GM12878 (cell line): Measurements from ENCODE around the gene ST6GALNAC3. TPM values are rescaled to one million over a fixed set of nuclear protein-coding genes. Genes with fewer than 3 reads are reported as not detected.

ENCODE experiments used
- ATAC-seq: fragments of 200-7000 bp; cut with Tn5 transposase; 3 replicates; pipeline ENCODE4 v1.9.1; 2020; ENCODE audit warnings: mild to moderate bottlenecking, moderate library complexity
- BruUV-seq: library from RNA; stranded (reverse); fragments of 400-500 nt; replicated peaks from 2 replicates; lab custom pipeline; 2021; lab: Mats Ljungman, UMichigan
- CTCF ChIA-PET: fragments of 300-600 bp; sonication (Branson Sonifier 250); formaldehyde crosslinking; extraction: SDS; loops from one replicate; lab custom pipeline; 2021; ENCODE audit warnings: inconsistent platforms; lab: Yijun Ruan, JAX
- POLR2A ChIA-PET: fragments of 350-600 bp; formaldehyde crosslinking; extraction: SDS; loops from one replicate; lab custom pipeline; 2021; ENCODE audit warnings: inconsistent platforms; lab: Charles Lee
- RAD21 ChIA-PET: fragments of 300-600 bp; sonication (Branson Sonifier 250); formaldehyde crosslinking; loops from one replicate; lab custom pipeline; 2023; ENCODE audit warnings: antibody characterized with exemption; ENCODE audit not compliant: unreplicated experiment; lab: Charles Lee
- SMC1A ChIA-PET: fragments of 300-600 bp; sonication (Branson Sonifier 250); formaldehyde crosslinking; loops from one replicate; lab custom pipeline; 2023; ENCODE audit not compliant: unreplicated experiment, uncharacterized antibody; lab: Charles Lee
- DNase-seq: peaks from one replicate; pipeline ENCODE4 v3.0.0-alpha.2; 2011; ENCODE audit warnings: low read depth, low spot score
- FAIRE-seq: peaks from 3 replicates; lab custom pipeline; 2011; peaks lifted over from hg19 to GRCh38; lab: Jason Lieb, UNC
- H2AFZ ChIP-seq: 2 replicates; pipeline ENCODE4 v1.6.0; 2011; ENCODE audit warnings: low read depth, low read length, control low read depth; ENCODE audit not compliant: control insufficient read depth
- H3K27ac ChIP-seq: 2 replicates; pipeline ENCODE4 v1.5.1; 2011; ENCODE audit warnings: control low read depth; ENCODE audit not compliant: control insufficient read depth, insufficient read depth
- H3K27me3 ChIP-seq, 2 experiments: replicated peaks in 1 of 2; 2 replicates each; pipeline versions ENCODE4 v1.6.0 to v1.6.1; 2011; ENCODE audit warnings: low read length in 1 of 2; ENCODE audit not compliant: control insufficient read depth in 2 of 2, insufficient read depth in 2 of 2
- H3K36me3 ChIP-seq, 2 experiments: 2 replicates each; pipeline ENCODE4 v1.5.1; 2011; ENCODE audit warnings: low read length in 1 of 2; ENCODE audit not compliant: control insufficient read depth in 2 of 2, insufficient read depth in 2 of 2
- H3K4me1 ChIP-seq: 2 replicates; pipeline ENCODE4 v1.6.1; 2011; ENCODE audit warnings: mild to moderate bottlenecking, low read length, moderate library complexity, mixed read lengths; ENCODE audit not compliant: control insufficient read depth, insufficient read depth
- H3K4me2 ChIP-seq: 2 replicates; pipeline ENCODE4 v1.6.0; 2011; ENCODE audit warnings: control low read depth; ENCODE audit not compliant: control insufficient read depth, insufficient read depth
- H3K4me3 ChIP-seq: fragments of 200-600 bp; sonication (generic); 2 replicates; pipeline ENCODE4 v1.5.1; 2016
- H3K79me2 ChIP-seq: 2 replicates; pipeline ENCODE4 v1.6.0; 2011; ENCODE audit warnings: low read length; ENCODE audit not compliant: control insufficient read depth, insufficient read depth
- H3K9ac ChIP-seq: 2 replicates; pipeline ENCODE4 v1.8.0; 2011; ENCODE audit warnings: low read length, control low read depth, mixed read lengths; ENCODE audit not compliant: control insufficient read depth, insufficient read depth
- H3K9me3 ChIP-seq: replicated peaks from 3 replicates; pipeline ENCODE4 v1.5.1; 2011; ENCODE audit warnings: mild to moderate bottlenecking, low read length; ENCODE audit not compliant: control insufficient read depth, insufficient read depth
- H4K20me1 ChIP-seq: 2 replicates; pipeline ENCODE4 v1.6.0; 2011; ENCODE audit not compliant: control insufficient read depth, insufficient read depth
- BCL11A ChIP-seq: IDR thresholded peaks from 2 replicates; pipeline ENCODE4 v1.6.1; 2011; ENCODE audit warnings: low read depth, low read length
- CHD2 ChIP-seq: IDR thresholded peaks from 2 replicates; pipeline ENCODE4 v1.6.1; 2011; ENCODE audit warnings: low read depth, low read length, improper control_type of control experiment, borderline replicate concordance
- CHD4 ChIP-seq: fragments of 200-600 bp; sonication (generic); IDR thresholded peaks from 2 replicates; pipeline ENCODE4 v1.6.1; 2016; ENCODE audit warnings: mild to moderate bottlenecking
- ESRRA ChIP-seq: IDR thresholded peaks from 2 replicates; pipeline ENCODE4 v1.6.1; 2012; ENCODE audit warnings: mild to moderate bottlenecking, low read length, improper control_type of control experiment
- KDM1A ChIP-seq: fragments of 200-600 bp; sonication (generic); IDR thresholded peaks from 2 replicates; pipeline ENCODE4 v1.6.1; 2016; ENCODE audit warnings: borderline replicate concordance
- MEF2B ChIP-seq: fragments of 450-650 bp; IDR thresholded peaks from 2 replicates; pipeline ENCODE4 v1.6.1; 2018; ENCODE audit warnings: mild to moderate bottlenecking, moderate library complexity; ENCODE audit not compliant: partially characterized antibody, poor library complexity, severe bottlenecking
- MXI1 ChIP-seq: fragments of 150-350 bp; IDR thresholded peaks from 2 replicates; pipeline ENCODE4 v1.6.1; 2011; ENCODE audit warnings: low read depth, mild to moderate bottlenecking, inconsistent platforms, low read length, improper control_type of control experiment
- RELA ChIP-seq: fragments of 450-650 bp; IDR thresholded peaks from 2 replicates; pipeline ENCODE4 v1.8.0; 2014; ENCODE audit warnings: borderline replicate concordance; ENCODE audit not compliant: partially characterized antibody
- ZNF687 ChIP-seq: fragments of 450-650 bp; IDR thresholded peaks from 2 replicates; pipeline ENCODE4 v1.6.1; 2017; ENCODE audit warnings: mild to moderate bottlenecking, moderate library complexity
- WGBS: methylation state at CpG from one replicate; pipeline ENCODE4 v1.1.6; 2016; ENCODE audit warnings: low lambda C conversion rate; ENCODE audit not compliant: insufficient replicate concordance, insufficient coverage; ENCODE audit errors: missing lambda C conversion rate; 5-methylcytosine and 5-hydroxymethylcytosine counted together
- in situ Hi-C: fragments of 300-500 bp; cut with MboI; formaldehyde crosslinking; loops from 9 replicates; pipeline ENCODE4 v1.14.3; 2018; ENCODE audit warnings: mixed read lengths
- intact Hi-C: fragments of 100-400 bp; cut with micrococcal nuclease; formaldehyde crosslinking; loops from one replicate; pipeline ENCODE4 v1.14.2; 2022; ENCODE audit not compliant: unreplicated experiment
- polyA plus RNA-seq, 11 experiments: library from polyadenylated mRNA; depleted of rRNA in 4 of 11; unstranded in 6 of 11; stranded (reverse) in 5 of 11; fragments of >200 nt; fragmentation: Nextera tagmentation in 4 of 11; fragmentation: Illumina TruSeq in 1 of 11; extraction: Ambion mirVana in 4 of 11; extraction: Trizol in 1 of 11; gene quantifications; 1 replicate in 1 of 11; 2 replicates in 10 of 11; pipeline versions ENCODE4 v1.2.1 to v1.2.3, GENCODE V29; 2011 to 2016; ENCODE audit warnings: inconsistent platforms in 2 of 11, missing spikeins in 2 of 11, low read depth in 1 of 11
- total RNA-seq, 4 experiments: library from RNA; depleted of rRNA in 3 of 4; stranded (reverse); fragments of >200 nt in 3 of 4; fragmentation: Illumina TruSeq in 1 of 4; extraction: Trizol in 1 of 4; gene quantifications; 2 replicates each; pipeline versions ENCODE4 v1.2.1 to v1.2.3, GENCODE V29; 2013 to 2021

The ST6GALNAC3 gene
- total and polyA plus RNA-seq, 10 of the 15 experiments (the other 5 are each of a cell fraction or from before 2014, with no cell fraction given) = 0.04 to 0.68 (median 0.18) TPM; not detected in 3

- TF ChIP-seq ZNF687 (no peak), MEF2B (no peak), ESRRA (no peak), CHD4 (no peak), BCL11A (no peak), MXI1 (no peak), RELA (no peak)
These were observed 163.6 kb downstream of the ST6GALNAC3 start (continued) for GRCh38 chr1:76238094-76238628.

- no peak overlapping the region for H3K4me2 ChIP-seq
- H4K20me1 ChIP-seq = no peaks in the 10 kb centered on the region
- in situ Hi-C loops = no loop called here
- no peak overlapping the region for H3K27ac ChIP-seq
- H3K9me3 ChIP-seq = no peaks in the 10 kb centered on the region
- DNase-seq (no peak), ATAC-seq (no peak), FAIRE-seq (no peak)
- no peaks in the 10 kb centered on the region for H3K27me3 ChIP-seq
- RAD21 ChIA-PET = no interaction called here
- no peak overlapping the region for H3K9ac ChIP-seq
- POLR2A ChIA-PET = no interaction called here
- TF ChIP-seq CHD2 = no peak
- no peak for TF ChIP-seq KDM1A
- intact Hi-C loops = no loop called here
- SMC1A ChIA-PET = no interaction called here
- 18% methylated on average over 3 of the region's 3 CpGs for WGBS
- H3K4me3 ChIP-seq = no peak overlapping the region
- BruUV-seq = no TSS peak
- H3K79me2 ChIP-seq = no peaks in the 10 kb centered on the region
- CTCF ChIA-PET = no interaction called here
- H2AFZ ChIP-seq = no peak overlapping the region
- no peaks in the 10 kb centered on the region for H3K36me3 ChIP-seq
- H3K4me1 ChIP-seq = no peaks in the 10 kb centered on the region
These were observed 164.9 kb downstream of the ST6GALNAC3 start for GRCh38 chr1:76239470-76239918.
